GM21576 (cell line): ENCODE data around the gene RUNX2.

Experiments used
- ATAC-seq: cut with Tn5 transposase; IDR thresholded peaks from one replicate; pipeline ENCODE4 v1.9.1; 2021; ENCODE audit warnings: mild to moderate bottlenecking, moderate library complexity; ENCODE audit not compliant: unreplicated experiment

RUNX2 gene

DNA sequence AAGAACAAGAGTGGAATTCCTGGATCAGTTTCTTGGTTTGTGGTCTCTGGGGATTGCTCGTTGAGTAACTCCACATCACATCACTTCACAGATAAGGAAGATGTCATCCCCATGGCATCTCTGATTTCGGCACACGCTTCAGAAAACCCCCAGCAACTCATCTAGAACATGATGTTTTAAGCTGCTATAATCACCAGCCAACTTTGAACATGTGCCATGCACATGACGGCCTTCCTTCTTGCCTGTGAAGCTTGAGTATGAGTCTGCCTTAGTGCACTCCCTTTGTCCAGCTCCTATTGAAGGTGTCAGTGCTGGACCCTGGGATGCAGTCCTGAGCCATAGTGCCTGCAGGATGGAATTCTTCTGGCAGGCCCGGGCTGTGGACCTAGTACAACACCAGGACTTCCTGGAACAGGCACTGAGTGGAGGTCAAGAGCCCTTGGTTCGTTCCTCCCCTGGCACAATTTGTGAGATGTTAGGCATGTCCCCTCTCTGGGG, 281.1 kb downstream of the RUNX2 start:
- ATAC-seq: no peak

- ATAC-seq: no peak
These were observed 282.2 kb downstream of the RUNX2 start for GRCh38 chr6:45610374-45610773.

- no peak for ATAC-seq
These were observed 282.7 kb downstream of the RUNX2 start for GRCh38 chr6:45610832-45611231.

GRCh38 chr6:45611491-45611890, 283.4 kb downstream of the RUNX2 start:
- ATAC-seq: no peak

DNA sequence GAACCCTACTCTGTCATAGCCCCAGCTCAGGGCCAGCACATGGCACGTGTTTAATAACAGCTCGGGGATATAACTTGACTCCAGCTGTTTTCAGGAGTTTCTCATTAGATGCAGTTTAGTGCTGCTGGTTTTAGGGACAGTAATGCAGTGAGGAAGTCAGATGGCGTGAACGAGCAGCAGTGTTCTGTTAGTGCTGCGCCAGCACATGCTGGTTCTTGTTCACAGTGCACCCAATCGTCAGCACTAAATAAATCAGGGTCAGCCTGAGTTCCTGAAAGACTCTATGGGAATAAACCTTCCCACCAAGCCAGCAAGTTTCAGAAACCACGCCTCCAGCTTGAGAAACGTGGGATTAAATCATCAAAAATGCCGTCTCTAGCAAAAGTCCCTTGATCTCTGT, 285.5 kb downstream of the RUNX2 start:
- no peak for ATAC-seq

GRCh38 chr6:45614488-45615285, 286.6 kb downstream of the RUNX2 start:
- no peak for ATAC-seq

GRCh38 chr6:45616209-45616608, 288.1 kb downstream of the RUNX2 start:
- ATAC-seq: no peak

- ATAC-seq: no peak
These were observed 289.3 kb downstream of the RUNX2 start for GRCh38 chr6:45617441-45617840.

DNA sequence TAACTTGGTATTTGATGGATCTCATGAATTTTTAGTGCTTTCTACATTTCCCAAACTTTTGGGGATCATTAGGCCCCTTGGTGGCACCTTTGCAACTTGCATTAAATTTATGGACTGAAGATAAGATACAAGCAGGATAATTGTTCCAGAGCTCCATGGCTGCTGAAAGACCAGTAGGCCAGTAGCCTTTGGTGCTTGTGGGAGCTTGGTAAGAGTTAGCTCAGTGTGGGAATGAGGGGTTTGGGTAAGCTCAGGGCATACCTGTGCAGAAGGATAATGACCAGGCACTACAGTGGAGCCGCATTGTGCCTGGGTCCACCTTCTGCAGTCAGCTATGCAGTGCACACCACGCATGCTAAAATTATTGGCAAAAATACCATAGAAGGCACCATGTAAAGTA, 290.1 kb downstream of the RUNX2 start:
- ATAC-seq: no peak

GRCh38 chr6:45619211-45619760, 291.2 kb downstream of the RUNX2 start:
- ATAC-seq: no peak

DNA sequence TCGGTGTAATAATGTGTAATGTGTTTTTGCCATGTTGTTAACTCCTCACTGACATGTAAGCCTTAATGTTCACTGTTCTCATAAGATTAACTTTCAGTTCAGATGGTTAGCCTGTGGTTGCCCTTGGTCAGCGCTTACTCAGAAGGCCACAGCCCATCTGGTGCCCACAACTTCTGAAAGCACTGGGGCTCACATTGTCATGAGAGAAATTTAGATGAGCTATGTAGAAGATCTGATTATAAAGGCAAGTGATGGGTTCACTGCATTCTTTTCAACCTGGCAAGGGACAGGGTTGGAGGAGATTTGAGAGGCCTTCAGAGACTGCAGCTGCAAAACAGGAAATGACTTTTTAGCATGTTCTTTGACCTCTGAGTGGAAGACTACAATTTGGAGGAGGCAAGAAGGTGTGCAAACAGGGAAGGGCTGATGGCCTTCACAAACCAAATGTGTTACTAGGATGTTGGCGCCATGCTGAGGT, 291.9 kb downstream of the RUNX2 start:
- ATAC-seq: no peak

DNA sequence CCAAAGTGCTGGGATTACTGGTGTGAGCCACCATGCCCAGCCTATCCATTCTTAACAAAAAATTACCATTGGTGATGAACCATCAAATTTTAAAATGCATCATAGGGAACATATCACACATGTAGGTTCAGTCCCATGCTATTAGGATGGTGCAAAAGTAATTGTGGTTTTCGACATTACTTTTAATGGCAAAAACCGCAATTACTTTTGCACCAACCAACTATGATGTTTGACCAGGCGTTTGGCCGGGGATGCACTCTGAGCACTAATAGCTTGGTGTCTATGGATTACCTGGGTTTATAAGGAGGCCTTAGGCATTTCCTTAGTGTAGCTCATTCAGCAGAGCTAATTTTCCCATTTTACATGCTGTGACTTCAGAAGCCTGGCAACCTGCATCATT, 296.1 kb downstream of the RUNX2 start:
- no peak for ATAC-seq

GRCh38 chr6:45625191-45625664, 297.1 kb downstream of the RUNX2 start:
- ATAC-seq: no peak

DNA sequence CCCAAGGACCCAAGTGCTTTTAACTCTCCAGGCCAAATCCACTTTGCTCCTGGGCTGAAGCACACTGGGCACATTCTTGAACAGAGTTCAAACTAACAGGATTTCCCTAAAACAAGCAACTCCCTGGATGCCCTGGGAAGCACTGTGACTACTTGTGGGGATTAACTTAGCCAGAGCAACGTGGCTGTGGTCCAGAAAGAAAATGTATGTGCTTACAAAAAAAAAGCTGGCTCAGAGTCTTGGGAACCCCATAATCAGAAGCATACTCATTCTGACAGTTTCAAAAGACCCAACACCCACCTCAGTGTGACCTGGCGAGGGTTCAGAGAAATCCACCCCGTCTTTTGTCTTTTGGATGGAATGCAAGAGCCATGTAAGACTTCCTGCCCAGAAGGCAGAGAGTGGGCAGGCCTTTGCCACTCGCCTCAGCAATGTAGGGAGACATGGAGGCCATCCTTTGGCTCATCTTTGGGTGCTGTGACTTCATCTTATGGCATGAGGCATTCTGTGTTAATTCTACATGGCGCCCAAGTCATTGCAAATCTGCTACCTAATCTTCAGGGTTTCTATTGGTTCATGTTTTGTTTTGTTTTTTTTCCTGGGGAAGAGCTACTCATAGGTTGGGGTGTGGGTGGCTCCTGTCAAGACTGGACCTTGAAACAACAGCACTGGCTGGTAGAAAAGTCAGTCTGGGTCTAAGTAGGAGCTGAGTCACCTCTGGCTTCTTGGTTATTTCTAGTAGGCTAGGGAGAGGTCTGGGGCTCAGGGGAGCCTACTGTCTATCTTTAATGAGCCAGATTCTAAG, 298.2 kb downstream of the RUNX2 start:
- ATAC-seq: no peak

DNA sequence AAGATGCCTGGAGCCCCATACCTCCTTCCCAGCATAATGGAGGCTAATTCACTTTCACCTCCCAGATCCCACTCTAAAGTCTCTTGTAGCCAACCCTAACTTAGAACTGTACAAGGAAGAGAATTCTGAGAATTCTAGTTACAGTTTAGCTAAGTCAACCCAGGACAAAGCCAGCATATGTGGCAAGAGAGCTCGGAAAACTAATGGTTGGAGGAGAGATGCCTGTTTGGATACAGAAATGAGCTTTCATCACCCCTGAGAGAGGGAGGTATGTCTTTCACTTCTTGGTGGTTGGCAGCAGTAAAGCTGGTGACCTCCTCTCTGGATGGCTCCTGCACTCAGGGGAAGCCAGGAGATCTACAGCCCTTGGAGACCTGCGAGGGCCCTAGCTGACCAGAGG, 302.2 kb downstream of the RUNX2 start:
- ATAC-seq: no peak

DNA sequence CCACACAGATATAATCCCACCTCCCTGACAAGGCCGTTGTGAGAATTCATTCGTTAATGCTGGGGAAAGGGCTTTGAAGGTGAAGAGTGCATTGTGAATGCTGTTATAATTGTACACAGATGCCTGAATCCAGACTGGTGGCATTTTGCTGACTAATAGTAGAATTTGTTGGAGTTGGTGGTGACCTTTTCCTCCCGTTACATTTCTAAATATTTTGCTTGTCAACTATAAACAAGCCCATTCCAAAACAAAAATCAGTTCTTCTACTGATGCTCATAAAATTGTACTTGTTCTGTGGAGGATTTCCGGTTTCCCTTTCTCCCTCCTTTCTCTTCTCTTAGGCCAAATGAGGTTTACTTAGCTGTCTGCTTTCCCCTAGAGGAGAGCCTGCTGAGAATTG, 302.7 kb downstream of the RUNX2 start:
- no peak for ATAC-seq

- ATAC-seq: no peak
These were observed 303.3 kb downstream of the RUNX2 start for GRCh38 chr6:45631396-45631795.

- ATAC-seq: no peak
These were observed 305.3 kb downstream of the RUNX2 start for GRCh38 chr6:45633272-45633908.

- no peak for ATAC-seq
These were observed 306.1 kb downstream of the RUNX2 start for GRCh38 chr6:45634231-45634630.

- no peak for ATAC-seq
These were observed 307.2 kb downstream of the RUNX2 start for GRCh38 chr6:45635284-45635867.

GRCh38 chr6:45637056-45637455, 308.9 kb downstream of the RUNX2 start:
- no peak for ATAC-seq
